ENCODE measurements around the gene TMEM236.
A peak's percentile ranks its signal among the peaks of the same experiment; 100 is the strongest.

TMEM236 gene

DNA sequence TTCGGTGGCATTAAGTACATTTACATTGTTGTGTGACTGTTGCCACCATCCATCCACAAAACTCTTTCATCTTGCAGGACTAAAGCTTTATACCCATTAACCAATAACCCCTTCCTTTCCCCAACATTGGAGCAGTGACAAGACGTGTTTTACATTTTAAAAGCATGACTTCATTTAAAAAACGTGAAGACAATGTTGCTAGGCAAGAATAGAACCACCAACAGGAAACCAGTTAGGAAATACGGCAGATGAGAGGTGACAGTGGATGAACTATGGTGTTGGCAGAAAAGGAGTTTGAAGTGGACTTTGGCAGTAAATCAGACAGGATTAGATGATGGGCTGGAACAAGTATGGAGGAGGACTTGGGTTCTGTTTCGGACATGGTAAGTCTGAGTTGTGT is 17.0 kb downstream of the TMEM236 start:
- TF ChIP-seq CTCF (IDR thresholded peaks at IDR 0.05; ENCODE audit: low read depth, low read length), result no peak
- DNase-seq (ENCODE audit: low read depth in 2 of 2), result peak; percentile 73 to 78
- H3K4me3 ChIP-seq (replicated peaks in 1 of 2; ENCODE audit: low read depth in 2 of 2, low read length in 2 of 2), result no peak overlapping the region

GRCh38 chr10:17771017-17771416 is 19.0 kb downstream of the TMEM236 start:
- no peak for DNase-seq (ENCODE audit: low read depth in 2 of 2)
- no peak overlapping the region for H3K4me3 ChIP-seq (replicated peaks in 1 of 2; ENCODE audit: low read depth in 2 of 2, low read length in 2 of 2)
- TF ChIP-seq CTCF (IDR thresholded peaks at IDR 0.05; ENCODE audit: low read depth, low read length), result no peak

- no peak overlapping the region for H3K4me3 ChIP-seq (replicated peaks in 1 of 2; ENCODE audit: low read depth in 2 of 2, low read length in 2 of 2)
- peak in 1 of 2 donors; percentile 50 for DNase-seq (ENCODE audit: low read depth in 2 of 2)
- TF ChIP-seq CTCF (IDR thresholded peaks at IDR 0.05; ENCODE audit: low read depth, low read length), result no peak
Measured at GRCh38 chr10:17779784-17780183, 27.8 kb downstream of the TMEM236 start.

DNA sequence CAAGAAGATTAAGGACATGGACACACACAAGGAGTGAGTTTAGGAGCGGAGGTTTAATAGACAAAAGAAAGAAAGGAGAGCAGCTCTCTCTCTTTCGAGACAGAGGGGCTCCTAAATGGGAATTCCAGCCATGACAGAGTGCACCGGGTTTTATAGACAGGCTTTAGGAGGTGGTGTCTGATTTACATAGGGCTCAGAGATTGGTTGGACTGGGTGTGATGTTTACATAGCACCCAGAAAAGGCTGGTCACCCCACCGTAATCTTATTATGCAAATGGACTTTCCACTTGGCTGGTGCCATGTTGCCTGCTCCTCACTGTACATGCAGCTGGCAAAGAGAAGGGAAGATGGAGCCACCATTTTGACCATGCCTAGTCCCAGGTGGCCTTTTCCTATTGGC is 28.7 kb downstream of the TMEM236 start:
- no peak overlapping the region for H3K4me3 ChIP-seq (replicated peaks in 1 of 2; ENCODE audit: low read depth in 2 of 2, low read length in 2 of 2)
- no peak for TF ChIP-seq CTCF (IDR thresholded peaks at IDR 0.05; ENCODE audit: low read depth, low read length)
- no peak for DNase-seq (ENCODE audit: low read depth in 2 of 2)

GRCh38 chr10:17781856-17782255 is 29.9 kb downstream of the TMEM236 start:
- H3K4me3 ChIP-seq (replicated peaks in 1 of 2; ENCODE audit: low read depth in 2 of 2, low read length in 2 of 2), result no peak overlapping the region
- DNase-seq (ENCODE audit: low read depth in 2 of 2), result no peak
- TF ChIP-seq CTCF (IDR thresholded peaks at IDR 0.05; ENCODE audit: low read depth, low read length), result no peak

- DNase-seq (ENCODE audit: low read depth in 2 of 2), result peak; percentile 17 to 45
- H3K4me3 ChIP-seq (replicated peaks in 1 of 2; ENCODE audit: low read depth in 2 of 2, low read length in 2 of 2), result no peak overlapping the region
- TF ChIP-seq CTCF (IDR thresholded peaks at IDR 0.05; ENCODE audit: low read depth, low read length), result no peak
Measured at GRCh38 chr10:17782921-17783665, 31.1 kb downstream of the TMEM236 start.

DNA sequence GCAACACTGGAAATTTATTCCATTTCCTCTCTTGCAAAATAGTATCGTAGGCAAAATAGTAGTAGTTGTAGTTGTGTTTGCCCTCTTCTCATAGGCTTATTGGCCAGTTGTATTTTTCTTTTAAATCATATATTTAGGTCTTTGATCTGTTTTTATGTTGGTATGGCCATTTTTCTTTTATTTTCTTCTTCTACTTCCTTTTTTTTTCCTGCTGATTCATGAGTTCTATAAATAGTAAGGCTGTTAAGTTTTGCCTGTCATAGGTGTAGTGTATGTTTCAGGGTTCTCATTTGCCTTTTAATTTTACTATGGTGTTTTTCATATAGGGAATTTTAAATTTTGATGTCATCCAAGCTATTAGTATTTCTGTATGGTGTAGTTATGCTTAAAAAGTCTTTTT is 31.8 kb downstream of the TMEM236 start:
- H3K4me3 ChIP-seq (replicated peaks in 1 of 2; ENCODE audit: low read depth in 2 of 2, low read length in 2 of 2), result no peak overlapping the region
- no peak for TF ChIP-seq CTCF (IDR thresholded peaks at IDR 0.05; ENCODE audit: low read depth, low read length)
- DNase-seq (ENCODE audit: low read depth in 2 of 2), result peak in 1 of 2 donors; percentile 8

Data from cardiac fibroblast (primary cell).